Measurements from ENCODE around the gene SLC23A3.

DNA sequence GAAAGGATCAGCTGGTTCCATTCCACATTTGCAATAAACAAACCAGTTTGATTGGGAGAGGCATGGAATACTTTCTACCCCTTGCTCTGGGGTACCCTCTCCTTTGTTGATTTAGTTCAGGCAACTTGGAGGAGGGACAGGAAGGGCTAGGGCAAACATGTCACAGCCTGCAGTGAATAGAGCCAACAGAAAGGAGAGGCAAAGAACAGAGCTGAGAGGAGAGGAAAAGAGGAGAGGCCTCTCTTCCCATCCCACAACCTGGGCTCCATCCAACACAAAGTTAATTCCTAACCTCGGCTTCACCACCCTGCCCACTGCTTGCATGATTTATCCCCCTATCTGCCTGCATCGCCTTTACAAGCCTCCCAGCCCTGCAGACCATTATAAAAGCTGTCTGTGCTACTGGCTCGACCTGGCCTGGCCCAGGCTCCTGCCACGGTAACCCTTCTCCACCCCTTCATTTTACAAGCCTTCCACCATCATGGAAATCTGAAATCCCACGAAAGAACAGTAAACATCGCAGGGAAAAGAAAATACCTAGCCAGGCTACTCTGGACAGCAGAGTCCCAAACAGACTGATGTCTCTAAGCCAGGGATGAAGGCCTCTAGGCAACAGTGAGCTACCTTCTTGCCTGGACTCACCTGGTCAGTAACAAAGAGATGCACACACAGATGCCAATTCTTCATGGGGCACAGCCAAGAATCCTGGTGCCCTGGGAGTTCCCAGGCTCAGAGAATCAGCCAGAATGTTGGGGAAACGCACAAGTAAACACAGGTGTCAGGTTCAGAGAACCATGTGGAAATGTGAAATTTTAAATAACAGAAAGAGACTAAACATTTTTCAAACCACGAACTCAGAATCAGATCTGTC is 52.8 kb downstream of the SLC23A3 start:
- TF ChIP-seq, protein P1, sequence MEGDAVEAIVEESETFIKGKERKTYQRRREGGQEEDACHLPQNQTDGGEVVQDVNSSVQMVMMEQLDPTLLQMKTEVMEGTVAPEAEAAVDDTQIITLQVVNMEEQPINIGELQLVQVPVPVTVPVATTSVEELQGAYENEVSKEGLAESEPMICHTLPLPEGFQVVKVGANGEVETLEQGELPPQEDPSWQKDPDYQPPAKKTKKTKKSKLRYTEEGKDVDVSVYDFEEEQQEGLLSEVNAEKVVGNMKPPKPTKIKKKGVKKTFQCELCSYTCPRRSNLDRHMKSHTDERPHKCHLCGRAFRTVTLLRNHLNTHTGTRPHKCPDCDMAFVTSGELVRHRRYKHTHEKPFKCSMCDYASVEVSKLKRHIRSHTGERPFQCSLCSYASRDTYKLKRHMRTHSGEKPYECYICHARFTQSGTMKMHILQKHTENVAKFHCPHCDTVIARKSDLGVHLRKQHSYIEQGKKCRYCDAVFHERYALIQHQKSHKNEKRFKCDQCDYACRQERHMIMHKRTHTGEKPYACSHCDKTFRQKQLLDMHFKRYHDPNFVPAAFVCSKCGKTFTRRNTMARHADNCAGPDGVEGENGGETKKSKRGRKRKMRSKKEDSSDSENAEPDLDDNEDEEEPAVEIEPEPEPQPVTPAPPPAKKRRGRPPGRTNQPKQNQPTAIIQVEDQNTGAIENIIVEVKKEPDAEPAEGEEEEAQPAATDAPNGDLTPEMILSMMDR (IDR thresholded peaks at IDR 0.05; ENCODE audit: low read depth, low read length, missing input control): peak; percentile 9
- TF ChIP-seq YY1 (IDR thresholded peaks at IDR 0.05) (peak; percentile 55), TAF1 (conservative IDR thresholded peaks at IDR 0.05) (no peak)
